ENCODE measurements around the gene TRPC4. TPM values are rescaled to one million over a fixed set of nuclear protein-coding genes. Genes with fewer than 3 reads are reported as not detected.

The TRPC4 gene
- total RNA-seq, 1 experiment from 2014 or later, result 19.0 TPM

- H3T11ph ChIP-seq (ENCODE audit: low read length), result no peak overlapping the region
- no peak overlapping the region for H2AK5ac ChIP-seq (ENCODE audit: insufficient read length, low read length)
- no peak overlapping the region for H3K4ac ChIP-seq (ENCODE audit: low read depth, low read length)
- no CpG with 5 or more reads among the region's 2 CpGs for WGBS (ENCODE audit: extremely low coverage, insufficient read length, low lambda C conversion rate)
- Mint-ChIP-seq H3K27ac (peak overlapping the region in 2 of 3 experiments; percentile 2 to 36; a peak in 2 of 7 replicates), H3K4me3 (no peak overlapping the region), H3K27me3 (ENCODE audit: low read depth) (no peaks in the 10 kb centered on the region), H3K4me1 (no peaks in the 10 kb centered on the region), H3K9me3 (peaks cover 3 to 25% of the 10 kb centered on the region in 2 experiments; a peak in 4 of 5 replicates), H3K36me3 (ENCODE audit: insufficient read depth in 1 of 3, low read depth in 3 of 3) (peaks cover 7 to 31% (median 14%) of the 10 kb centered on the region in 3 experiments; a peak in 5 of 7 replicates)
- no peak overlapping the region for H3K4me2 ChIP-seq (ENCODE audit: insufficient read depth, insufficient read length, low read length)
- H4K8ac ChIP-seq (replicated peaks; ENCODE audit: insufficient read length, low read depth, low read length), result no peak overlapping the region
- H4K5ac ChIP-seq (ENCODE audit: insufficient read length, low read depth, low read length), result no peak overlapping the region
- no peak overlapping the region for H3K23ac ChIP-seq (ENCODE audit: insufficient read length, low read depth, low read length)
- H2BK12ac ChIP-seq (ENCODE audit: insufficient read length, low read depth, low read length), result no peak overlapping the region
- H3K9ac ChIP-seq (ENCODE audit: extremely low read depth, insufficient read length, low read length), result no peak overlapping the region
- no peaks in the 10 kb centered on the region for H3K23me2 ChIP-seq (ENCODE audit: insufficient read length, low read depth, low read length, poor library complexity, severe bottlenecking)
- H3K4me1 ChIP-seq (ENCODE audit: insufficient read depth, low read length), result no peaks in the 10 kb centered on the region
- no peak for DNase-seq
- H2AFZ ChIP-seq (ENCODE audit: low read length), result no peak overlapping the region
- H4K91ac ChIP-seq (ENCODE audit: insufficient read length, low read depth, low read length), result no peak overlapping the region
- H3K79me1 ChIP-seq (ENCODE audit: insufficient read depth, low read depth, low read length, poor library complexity, severe bottlenecking), result no peaks in the 10 kb centered on the region
- no peak overlapping the region for H3K56ac ChIP-seq (ENCODE audit: insufficient read length, low read depth, low read length)
- H3K79me2 ChIP-seq (ENCODE audit: insufficient read depth, low read length), result no peaks in the 10 kb centered on the region
- H3K27ac ChIP-seq (ENCODE audit: insufficient read length, low read depth, low read length), result no peak overlapping the region
- no peak overlapping the region for H2BK120ac ChIP-seq (ENCODE audit: low read depth, low read length, poor library complexity, severe bottlenecking)
- no peak overlapping the region for H3K14ac ChIP-seq (ENCODE audit: insufficient read depth, low read length)
- no peaks in the 10 kb centered on the region for H3K27me3 ChIP-seq (ENCODE audit: insufficient read depth, low read length)
- no peak overlapping the region for H2BK5ac ChIP-seq (ENCODE audit: insufficient read length, low read length)
- H3K18ac ChIP-seq (ENCODE audit: insufficient read length, low read depth, low read length), result no peak overlapping the region
- H2BK20ac ChIP-seq (ENCODE audit: low read depth, low read length, poor library complexity, severe bottlenecking), result no peak overlapping the region
- no peaks in the 10 kb centered on the region for H4K20me1 ChIP-seq (ENCODE audit: control insufficient read depth, insufficient read depth, insufficient read length)
- TF ChIP-seq, protein P1, sequence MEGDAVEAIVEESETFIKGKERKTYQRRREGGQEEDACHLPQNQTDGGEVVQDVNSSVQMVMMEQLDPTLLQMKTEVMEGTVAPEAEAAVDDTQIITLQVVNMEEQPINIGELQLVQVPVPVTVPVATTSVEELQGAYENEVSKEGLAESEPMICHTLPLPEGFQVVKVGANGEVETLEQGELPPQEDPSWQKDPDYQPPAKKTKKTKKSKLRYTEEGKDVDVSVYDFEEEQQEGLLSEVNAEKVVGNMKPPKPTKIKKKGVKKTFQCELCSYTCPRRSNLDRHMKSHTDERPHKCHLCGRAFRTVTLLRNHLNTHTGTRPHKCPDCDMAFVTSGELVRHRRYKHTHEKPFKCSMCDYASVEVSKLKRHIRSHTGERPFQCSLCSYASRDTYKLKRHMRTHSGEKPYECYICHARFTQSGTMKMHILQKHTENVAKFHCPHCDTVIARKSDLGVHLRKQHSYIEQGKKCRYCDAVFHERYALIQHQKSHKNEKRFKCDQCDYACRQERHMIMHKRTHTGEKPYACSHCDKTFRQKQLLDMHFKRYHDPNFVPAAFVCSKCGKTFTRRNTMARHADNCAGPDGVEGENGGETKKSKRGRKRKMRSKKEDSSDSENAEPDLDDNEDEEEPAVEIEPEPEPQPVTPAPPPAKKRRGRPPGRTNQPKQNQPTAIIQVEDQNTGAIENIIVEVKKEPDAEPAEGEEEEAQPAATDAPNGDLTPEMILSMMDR (conservative IDR thresholded peaks at IDR 0.05), result no peak
- no peak overlapping the region for H2BK15ac ChIP-seq (ENCODE audit: low read depth, low read length)
- H3K9me3 ChIP-seq (ENCODE audit: control insufficient read depth, low read depth, low read length), result no peaks in the 10 kb centered on the region
These were observed 58.1 kb downstream of the TRPC4 start for GRCh38 chr13:37811441-37811840.

All from H9 (cell line).